Activated CD8-positive, alpha-beta memory T cell treated with anti-CD3 and anti-CD28 coated beads for 36 hours (primary cell): ENCODE measurements around the gene HKDC1. TPM values are rescaled to one million over a fixed set of nuclear protein-coding genes. Genes with fewer than 3 reads are reported as not detected.
"Not testable (repeated sequence)": the region's sequence is repeated elsewhere in the genome, so short reads cannot be mapped to it uniquely, and the experiment has no call there.

Source experiments
- CTCF ChIA-PET: fragments of 350-600 bp; sonication (Branson Sonifier 250); formaldehyde crosslinking; loops from one replicate; lab custom pipeline; 2021; ENCODE audit warnings: antibody characterized with exemption; lab: Charles Lee
- POLR2A ChIA-PET: fragments of 350-600 bp; sonication (Branson Sonifier 250); formaldehyde crosslinking; loops from one replicate; lab custom pipeline; 2021; ENCODE audit warnings: antibody characterized with exemption; lab: Charles Lee
- total RNA-seq, 2 experiments: library from RNA; stranded (reverse); gene quantifications; one replicate each; pipeline ENCODE4 v1.2.3, GENCODE V29; 2021

Gene HKDC1
- total RNA-seq, 2 experiments from 2014 or later = not detected

DNA sequence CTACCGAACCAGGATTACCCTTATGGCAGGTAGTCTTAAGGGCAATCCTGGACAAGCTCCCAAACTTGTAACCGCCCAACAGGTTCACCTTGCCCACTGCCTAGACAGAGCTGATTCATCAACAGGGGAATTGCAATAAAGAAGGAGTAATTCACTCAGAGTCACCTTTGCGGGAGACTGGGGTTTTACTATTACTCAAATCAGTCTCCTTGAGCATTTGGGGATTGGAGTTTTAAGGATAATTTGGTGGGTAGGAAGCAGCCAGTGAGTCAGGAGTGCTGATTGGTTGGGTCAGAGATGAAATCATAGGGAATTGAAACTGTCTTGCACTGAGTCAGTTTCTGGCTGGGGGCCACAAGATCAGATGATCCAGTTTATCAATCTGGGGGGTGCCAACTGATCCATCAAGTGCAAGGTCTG, 83.5 kb downstream of the HKDC1 start:
- ChIA-PET POLR2A (no interaction called here), CTCF (no interaction called here)

GRCh38 chr10:69306421-69306820, 86.3 kb downstream of the HKDC1 start:
- ChIA-PET CTCF (no interaction called here), POLR2A (interaction anchor here (0.6 kb wide), 1 partner anchor 1529 kb away, joined by 6 read pairs; no protein-coding TSS in a partner anchor)

DNA sequence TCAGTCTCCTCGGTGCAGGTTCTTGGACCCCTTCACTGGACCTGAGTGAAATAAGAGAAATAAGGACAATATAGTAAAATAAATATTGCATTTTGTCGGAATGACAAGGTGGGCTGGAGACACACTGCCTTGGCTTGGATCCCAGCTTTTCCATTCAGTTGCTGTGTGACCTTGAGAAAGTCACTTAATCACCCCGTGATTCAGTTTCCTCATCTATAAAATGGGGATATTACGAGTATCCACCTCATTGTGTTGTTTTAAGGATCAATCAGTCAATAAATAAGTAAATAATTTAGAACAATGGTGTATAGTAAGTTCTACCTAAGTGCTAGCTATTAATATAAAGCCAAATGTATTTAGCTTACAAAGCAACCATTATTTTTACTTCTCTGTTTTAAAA, 87.3 kb downstream of the HKDC1 start:
- CTCF ChIA-PET = no interaction called here
- POLR2A ChIA-PET = no interaction called here

GRCh38 chr10:69308304-69308703, 88.2 kb downstream of the HKDC1 start:
- POLR2A ChIA-PET, CTCF ChIA-PET: not testable (repeated sequence)

- ChIA-PET POLR2A (interaction anchor here (1.0 kb wide), 1 partner anchor 8 kb away, joined by 3 read pairs; no protein-coding TSS in a partner anchor), CTCF (interaction anchor here (0.5 kb wide), 1 partner anchor 12 kb away, joined by 4 read pairs; no protein-coding TSS in a partner anchor)
Observed at GRCh38 chr10:69311309-69311708, 91.2 kb downstream of the HKDC1 start.

- ChIA-PET CTCF (no interaction called here), POLR2A (no interaction called here)
Observed at GRCh38 chr10:69312528-69312927, 92.4 kb downstream of the HKDC1 start.

DNA sequence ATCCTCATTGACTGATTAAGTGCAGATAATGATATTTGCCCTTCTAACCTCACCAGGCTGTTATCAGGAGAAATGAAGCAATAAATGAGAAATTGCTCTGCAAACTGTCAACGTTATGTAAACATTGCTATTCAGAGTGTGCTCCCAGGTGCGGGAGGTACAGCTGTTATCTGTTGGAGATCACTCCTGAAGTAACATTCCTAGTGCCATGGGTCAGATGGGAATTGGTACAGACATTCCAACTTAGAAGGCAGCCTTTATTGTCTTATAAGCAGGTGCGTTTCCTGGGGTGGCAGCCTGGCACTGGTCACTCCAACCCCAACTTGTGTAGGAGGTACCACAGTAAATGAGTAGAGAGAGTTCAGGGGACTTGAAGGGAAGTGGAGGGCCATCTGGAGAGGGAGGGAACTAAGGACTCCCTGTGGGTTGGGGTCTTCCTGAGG, 95.0 kb downstream of the HKDC1 start:
- CTCF ChIA-PET = no interaction called here
- POLR2A ChIA-PET = no interaction called here

DNA sequence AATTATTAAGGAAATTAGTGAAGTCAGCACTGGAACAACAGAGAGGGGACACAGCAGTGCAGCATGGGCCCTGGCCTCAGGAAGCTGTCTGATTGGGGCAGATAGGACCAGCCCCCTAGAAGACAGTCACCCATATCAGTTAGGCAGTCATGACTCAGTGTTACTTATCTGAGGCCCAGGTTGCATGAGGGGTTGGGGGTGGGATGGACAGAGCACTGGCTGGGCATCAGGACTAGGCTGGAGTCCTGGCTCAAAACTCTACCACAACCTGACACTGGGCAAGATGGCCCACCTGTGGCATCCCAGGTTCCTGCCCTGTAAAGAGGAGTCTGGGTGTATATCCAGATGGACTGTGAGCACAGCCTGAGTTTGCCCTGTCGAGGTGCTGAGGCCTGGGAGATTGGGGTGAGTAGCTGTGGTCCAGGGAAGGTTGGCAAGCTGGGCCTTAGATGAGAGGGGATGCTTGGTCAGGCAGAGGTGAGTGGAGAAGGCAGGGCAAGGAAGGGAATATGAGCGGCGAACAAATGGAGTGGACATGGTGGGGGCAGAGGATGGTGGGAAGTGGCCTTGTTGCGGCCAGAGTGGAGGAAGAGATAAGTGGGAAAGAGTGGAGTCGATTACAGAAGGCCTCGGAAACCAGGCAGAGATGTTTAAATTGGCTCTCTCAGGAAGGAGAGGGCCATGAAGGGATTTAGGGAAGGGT, 95.6 kb downstream of the HKDC1 start:
- POLR2A ChIA-PET = no interaction called here
- CTCF ChIA-PET = no interaction called here

GRCh38 chr10:69316313-69317059, 96.4 kb downstream of the HKDC1 start:
- ChIA-PET POLR2A (interaction anchor here (1.3 kb wide), 1 partner anchor 53 kb away, joined by 3 read pairs; no protein-coding TSS in a partner anchor), CTCF (interaction anchor here (1.0 to 1.6 kb wide), 3 partner anchors 24 to 80 kb away, joined by 3 to 4 read pairs (median 4); no protein-coding TSS in a partner anchor)

Other genes with a start within 250 kb of the HKDC1 start
- 10 to 100 TPM; 21.4 TPM for gene KIFBP, start 231.5 kb upstream of the HKDC1 start, total RNA-seq
- 100 to 1,000 TPM; 661 to 673 TPM for gene SRGN, start 132.2 kb upstream of the HKDC1 start, total RNA-seq
- gene VPS26A, start 96.2 kb upstream of the HKDC1 start, total RNA-seq = 10 to 100 TPM; 41.5 to 47.4 TPM
- gene SUPV3L1, start 40.1 kb upstream of the HKDC1 start, total RNA-seq = 10 to 100 TPM; 53.6 TPM
- 100 to 1,000 TPM; 238 TPM for gene HK1, start 58.2 kb downstream of the HKDC1 start, total RNA-seq
- not detected for gene TACR2, start 196.6 kb downstream of the HKDC1 start, total RNA-seq
- gene TSPAN15, start 231.1 kb downstream of the HKDC1 start, total RNA-seq = 1 to 10 TPM; 1.4 to 1.7 TPM